Uterus (tissue), 4 donors: ENCODE measurements around the gene APOA5. TPM values are rescaled to one million over a fixed set of nuclear protein-coding genes. Genes with fewer than 3 reads are reported as not detected.

Source experiments
- DNase-seq, 2 donors: peaks; one replicate each; pipeline ENCODE4 v3.0.0-alpha.2; 2019 to 2020
- H3K27ac ChIP-seq, 2 donors: fragments of 200-600 bp; sonication (generic); 1 replicate in 1 of 2; 2 replicates in 1 of 2; pipeline ENCODE4 v1.5.1; 2016 to 2018
- H3K27me3 ChIP-seq, 2 donors: fragments of 200-600 bp; sonication (generic); one replicate each; pipeline ENCODE4 v1.5.1; 2018 to 2019; ENCODE audit warnings: control low read depth in 1 of 2
- H3K36me3 ChIP-seq, 2 donors: fragments of 200-600 bp; sonication (generic); one replicate each; pipeline ENCODE4 v1.5.1; 2019; ENCODE audit warnings: control low read depth in 1 of 2
- H3K4me1 ChIP-seq, 2 donors: fragments of 200-600 bp; sonication (generic); one replicate each; pipeline ENCODE4 v1.5.1; 2018 to 2019; ENCODE audit warnings: control low read depth in 1 of 2
- H3K4me3 ChIP-seq, 2 donors: fragments of 200-600 bp; sonication (generic); 1 replicate in 1 of 2; 2 replicates in 1 of 2; pipeline ENCODE4 v1.5.1; 2018 to 2019; ENCODE audit warnings: mild to moderate bottlenecking in 1 of 2
- H3K9me3 ChIP-seq, 2 donors: fragments of 200-600 bp; sonication (generic); one replicate each; pipeline ENCODE4 v1.5.1; 2019; ENCODE audit warnings: control low read depth in 1 of 2
- CTCF ChIP-seq, 4 experiments: fragments of 200-600 bp in 2 of 4; fragments of 450-650 bp in 2 of 4; sonication (generic) in 2 of 4; IDR thresholded peaks; one replicate each; pipeline ENCODE4 v1.5.1; 2016 to 2019; ENCODE audit warnings: antibody characterized with exemption in 4 of 4, mild to moderate bottlenecking in 2 of 4, moderate library complexity in 1 of 4
- POLR2A ChIP-seq, 2 donors: fragments of 450-650 bp; IDR thresholded peaks; one replicate each; pipeline ENCODE4 v1.6.1; 2016; ENCODE audit warnings: antibody characterized with exemption in 2 of 2, mild to moderate bottlenecking in 1 of 2, moderate library complexity in 1 of 2
- intact Hi-C: fragments of 100-400 bp; cut with DNase I; formaldehyde crosslinking; loops from one replicate; pipeline ENCODE4 v1.15.1; 2023; ENCODE audit warnings: low total_unique reads
- total RNA-seq, 4 donors: library from RNA; depleted of rRNA in 3 of 4; stranded (reverse); fragments of >200 nt in 3 of 4; gene quantifications; one replicate each; pipeline versions ENCODE4 v1.1.0 to v1.2.4, GENCODE V29; 2014 to 2023
- donor health status: DM: yes; HTN: yes; CAD: no.

Gene APOA5
- total RNA-seq, 4 donors from 2014 or later = not detected

DNA sequence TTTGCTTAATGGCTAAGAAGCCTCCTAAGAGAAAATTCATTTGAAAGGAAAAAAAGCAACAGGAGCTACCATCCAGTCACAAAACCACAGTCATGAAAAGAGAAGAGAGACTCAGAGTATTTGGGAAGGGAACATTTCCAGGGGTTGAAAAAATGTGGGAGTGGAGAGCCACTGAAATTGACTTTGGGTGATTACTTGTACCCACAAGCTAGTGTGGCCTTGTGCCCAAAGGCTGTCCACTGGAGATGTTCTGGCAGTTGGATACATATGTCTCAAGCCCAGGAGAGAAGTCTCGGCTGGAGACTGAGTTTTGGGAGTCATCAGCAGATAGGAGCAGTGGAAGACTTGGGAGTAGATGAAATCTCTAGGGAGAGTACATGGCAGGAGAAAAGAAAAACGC lies 3.2 kb upstream of the APOA5 start:
- DNase-seq = no peak
- TF ChIP-seq CTCF (IDR thresholded peaks at IDR 0.05) = no peak
- TF ChIP-seq POLR2A (IDR thresholded peaks at IDR 0.05) = no peak
- no peak overlapping the region for H3K27ac ChIP-seq
- intact Hi-C loops = loop anchor here (10.0 kb wide), 1 partner anchor 430 kb away; no protein-coding TSS in a partner anchor
- H3K4me3 ChIP-seq = no peak overlapping the region
- H3K36me3 ChIP-seq = no peaks in the 10 kb centered on the region
- no peaks in the 10 kb centered on the region for H3K9me3 ChIP-seq
- H3K27me3 ChIP-seq = no peaks in the 10 kb centered on the region
- no peaks in the 10 kb centered on the region for H3K4me1 ChIP-seq

- Histone ChIP-seq H3K27ac (no peak overlapping the region), H3K9me3 (no peaks in the 10 kb centered on the region), H3K36me3 (no peaks in the 10 kb centered on the region), H3K4me1 (no peaks in the 10 kb centered on the region), H3K4me3 (no peak overlapping the region), H3K27me3 (no peaks in the 10 kb centered on the region)
- TF ChIP-seq CTCF (IDR thresholded peaks at IDR 0.05) (no peak), POLR2A (IDR thresholded peaks at IDR 0.05) (no peak)
- intact Hi-C loops = loop anchor here (10.0 kb wide), 1 partner anchor 431 kb away; no protein-coding TSS in a partner anchor
- DNase-seq = no peak
These were observed 2.1 kb upstream of the APOA5 start for GRCh38 chr11:116793772-116794097.

- Histone ChIP-seq H3K27me3 (no peaks in the 10 kb centered on the region), H3K4me3 (no peak overlapping the region), H3K9me3 (no peaks in the 10 kb centered on the region), H3K36me3 (no peaks in the 10 kb centered on the region), H3K27ac (no peak overlapping the region), H3K4me1 (no peaks in the 10 kb centered on the region)
- no peak for TF ChIP-seq CTCF (IDR thresholded peaks at IDR 0.05)
- TF ChIP-seq POLR2A (IDR thresholded peaks at IDR 0.05) = no peak
- intact Hi-C loops = loop anchor here (10.0 kb wide), 1 partner anchor 432 kb away; no protein-coding TSS in a partner anchor
- DNase-seq = no peak
These were observed 1.4 kb upstream of the APOA5 start for GRCh38 chr11:116792869-116793771.

- no peak for TF ChIP-seq CTCF (IDR thresholded peaks at IDR 0.05)
- TF ChIP-seq POLR2A (IDR thresholded peaks at IDR 0.05) = no peak
- intact Hi-C loops = loop anchor here (10.0 kb wide), 1 partner anchor 432 kb away; no protein-coding TSS in a partner anchor
- DNase-seq = no peak
- H3K36me3 ChIP-seq = no peaks in the 10 kb centered on the region
- no peaks in the 10 kb centered on the region for H3K9me3 ChIP-seq
- no peaks in the 10 kb centered on the region for H3K4me1 ChIP-seq
- no peaks in the 10 kb centered on the region for H3K27me3 ChIP-seq
- H3K4me3 ChIP-seq = no peak overlapping the region
- no peak overlapping the region for H3K27ac ChIP-seq
These were observed 627 bp upstream of the APOA5 start for GRCh38 chr11:116792144-116792868.
